K562 (cell line): ENCODE results near the gene IQCK. TPM values are rescaled to one million over a fixed set of nuclear protein-coding genes. Genes with fewer than 3 reads are reported as not detected.
A peak's percentile ranks its signal among the peaks of the same experiment; 100 is the strongest.

Experiments used
- BCOR ChIP-seq: fragments of 450-650 bp; IDR thresholded peaks from 2 replicates; pipeline ENCODE4 v1.6.1; 2016
- CC2D1A ChIP-seq: fragments of 450-650 bp; IDR thresholded peaks from 2 replicates; pipeline ENCODE4 v1.6.1; 2017; ENCODE audit warnings: mild to moderate bottlenecking
- EGR1 ChIP-seq: fragments of 450-650 bp; conservative IDR thresholded peaks from 2 replicates; pipeline ENCODE4 v1.6.1; 2017; ENCODE audit warnings: mild to moderate bottlenecking
- ELF1 ChIP-seq: fragments of 200-800 bp; sonication (Bioruptor generic); IDR thresholded peaks from 2 replicates; pipeline ENCODE4 v1.6.1; 2016; ENCODE audit warnings: missing genetic modification characterization, missing compliant biosample characterization
- GATAD2A ChIP-seq: fragments of 450-650 bp; IDR thresholded peaks from 2 replicates; pipeline ENCODE4 v1.6.1; 2017
- HDAC1 ChIP-seq, 2 experiments: fragments of 450-650 bp; IDR thresholded peaks; 2 replicates each; pipeline ENCODE4 v1.6.1; 2016 to 2017; ENCODE audit warnings: inconsistent platforms in 1 of 2, mild to moderate bottlenecking in 1 of 2, moderate library complexity in 1 of 2
- NELFE ChIP-seq: IDR thresholded peaks from 2 replicates; pipeline ENCODE4 v1.6.1; 2011; ENCODE audit warnings: mild to moderate bottlenecking; ENCODE audit not compliant: insufficient read depth, insufficient read length
- NKRF ChIP-seq: fragments of 450-650 bp; IDR thresholded peaks from 2 replicates; pipeline ENCODE4 v1.6.1; 2016; ENCODE audit warnings: borderline replicate concordance
- POLR2A ChIP-seq: fragments of 450-650 bp; conservative IDR thresholded peaks from 2 replicates; pipeline ENCODE4 v1.6.1; 2016
- REST ChIP-seq, 2 experiments: fragments of 450-650 bp; formaldehyde crosslinking in 1 of 2; IDR thresholded peaks; 2 replicates each; pipeline versions ENCODE4 v1.4.0 to v1.6.1; 2014 to 2020; ENCODE audit warnings: mild to moderate bottlenecking in 2 of 2, borderline replicate concordance in 1 of 2, low read depth in 1 of 2
- RFX7 ChIP-seq: fragments of 250-450 bp; sonication (Bioruptor Pico); IDR thresholded peaks from 2 replicates; pipeline ENCODE4 v1.5.1; 2021; ENCODE audit warnings: mild to moderate bottlenecking
- SMARCC2 ChIP-seq: fragments of 450-650 bp; IDR thresholded peaks from 2 replicates; pipeline ENCODE4 v1.6.1; 2017; ENCODE audit warnings: antibody characterized with exemption, moderate library complexity, mild to moderate bottlenecking, low read depth
- SMARCE1 ChIP-seq: fragments of 450-650 bp; IDR thresholded peaks from 2 replicates; pipeline ENCODE4 v1.7.1; 2016; ENCODE audit warnings: mild to moderate bottlenecking
- TAF1 ChIP-seq: IDR thresholded peaks from 2 replicates; pipeline ENCODE4 v1.6.1; 2011; ENCODE audit warnings: mild to moderate bottlenecking, low read length, moderate library complexity; ENCODE audit not compliant: insufficient read depth, control insufficient read depth, severe bottlenecking; ENCODE audit errors: extremely low read depth
- TARDBP ChIP-seq: fragments of 450-650 bp; IDR thresholded peaks from 2 replicates; pipeline ENCODE4 v1.6.1; 2016
- TCF3 ChIP-seq: sonication (generic); formaldehyde crosslinking; IDR thresholded peaks from 2 replicates; pipeline ENCODE4 v1.4.0; 2020; ENCODE audit warnings: mild to moderate bottlenecking, missing genetic modification reagents
- THAP12 ChIP-seq: fragments of 250-450 bp; sonication (Bioruptor Pico); IDR thresholded peaks from 2 replicates; pipeline ENCODE4 v1.9.0; 2021; ENCODE audit warnings: mild to moderate bottlenecking, inconsistent platforms
- ZNF143 ChIP-seq: sonication (generic); formaldehyde crosslinking; IDR thresholded peaks from 2 replicates; pipeline ENCODE4 v1.9.0; 2022; ENCODE audit warnings: mild to moderate bottlenecking, missing genetic modification reagents
- polyA plus RNA-seq, 8 experiments: library from polyadenylated mRNA; depleted of rRNA in 4 of 8; stranded (reverse) in 5 of 8; unstranded in 3 of 8; fragments of >200 nt; fragmentation: Nextera tagmentation in 2 of 8; fragmentation: Illumina TruSeq in 1 of 8; extraction: Ambion mirVana in 2 of 8; extraction: Trizol in 1 of 8; gene quantifications; 2 replicates each; pipeline versions ENCODE4 v1.2.1 to v1.2.3, GENCODE V29; 2011 to 2014; ENCODE audit warnings: inconsistent platforms in 1 of 8, missing spikeins in 1 of 8
- total RNA-seq, 7 experiments: library from RNA; depleted of rRNA in 6 of 7; stranded (reverse); fragments of >200 nt in 6 of 7; fragmentation: Illumina TruSeq in 2 of 7; extraction: Trizol in 2 of 7; gene quantifications; 2 replicates each; pipeline versions ENCODE4 v1.2.1 to v1.2.3, GENCODE V29; 2011 to 2021; ENCODE audit warnings: low replicate concordance in 1 of 7

Gene IQCK
- total and polyA plus RNA-seq, 9 of the 15 experiments (the other 6 are each of a cell fraction or from before 2014, with no cell fraction given): 5.2 to 12.2 (median 7.3) TPM

GRCh38 chr16:19883296-19883965 is 165.4 kb downstream of the IQCK start (continued):
- TF ChIP-seq REST (IDR thresholded peaks at IDR 0.05; ENCODE audit: borderline replicate concordance) (no peak), REST (CRISPR knock-in tag; IDR thresholded peaks at IDR 0.05; ENCODE audit: low read depth) (no peak), SMARCC2 (no peak), ZNF143 (CRISPR knock-in tag) (no peak), HDAC1 (IDR thresholded peaks at IDR 0.05) (no peak), POLR2A (no peak), BCOR (no peak), RFX7 (CRISPR knock-in tag) (no peak), SMARCE1 (no peak), TAF1 (no peak), TARDBP (no peak), EGR1 (peak; percentile 33), NELFE (no peak), CC2D1A (no peak), GATAD2A (no peak), THAP12 (CRISPR knock-in tag) (no peak), TCF3 (0 out of 2 replicates have a peak, but pooled peaks have one; percentile 14), ELF1 (no peak), NKRF (no peak)
